ENCODE data around the gene COL5A1.

COL5A1 gene

DNA sequence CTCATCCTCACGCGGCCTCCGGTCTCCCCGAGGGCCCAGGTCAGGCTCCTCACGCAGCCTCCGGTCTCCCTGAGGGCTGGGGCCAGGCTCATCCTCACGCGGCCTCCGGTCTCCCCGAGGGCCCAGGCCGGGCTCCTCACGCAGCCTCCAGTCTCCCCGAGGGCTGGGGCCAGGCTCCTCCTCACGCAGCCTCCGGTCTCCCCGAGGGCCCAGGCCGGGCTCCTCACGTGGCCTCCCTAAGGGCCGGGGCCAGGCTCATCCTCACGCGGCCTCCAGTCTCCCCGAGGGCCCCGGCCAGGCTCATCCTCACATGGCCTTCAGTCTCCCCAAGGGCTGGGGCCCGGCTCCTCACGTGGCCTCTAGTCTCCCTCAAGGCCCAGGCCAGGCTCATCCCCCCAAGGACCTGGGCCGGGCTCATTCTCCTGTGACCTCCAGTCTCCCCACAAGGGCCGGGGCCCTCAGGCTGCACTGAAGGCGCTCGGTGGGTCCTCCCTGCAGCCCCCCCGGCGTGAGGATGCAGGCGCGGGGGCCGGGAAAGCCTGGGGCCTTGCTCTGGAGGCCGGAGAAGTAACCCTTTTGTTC, 187.8 kb downstream of the COL5A1 start:
- TF ChIP-seq, protein P1, sequence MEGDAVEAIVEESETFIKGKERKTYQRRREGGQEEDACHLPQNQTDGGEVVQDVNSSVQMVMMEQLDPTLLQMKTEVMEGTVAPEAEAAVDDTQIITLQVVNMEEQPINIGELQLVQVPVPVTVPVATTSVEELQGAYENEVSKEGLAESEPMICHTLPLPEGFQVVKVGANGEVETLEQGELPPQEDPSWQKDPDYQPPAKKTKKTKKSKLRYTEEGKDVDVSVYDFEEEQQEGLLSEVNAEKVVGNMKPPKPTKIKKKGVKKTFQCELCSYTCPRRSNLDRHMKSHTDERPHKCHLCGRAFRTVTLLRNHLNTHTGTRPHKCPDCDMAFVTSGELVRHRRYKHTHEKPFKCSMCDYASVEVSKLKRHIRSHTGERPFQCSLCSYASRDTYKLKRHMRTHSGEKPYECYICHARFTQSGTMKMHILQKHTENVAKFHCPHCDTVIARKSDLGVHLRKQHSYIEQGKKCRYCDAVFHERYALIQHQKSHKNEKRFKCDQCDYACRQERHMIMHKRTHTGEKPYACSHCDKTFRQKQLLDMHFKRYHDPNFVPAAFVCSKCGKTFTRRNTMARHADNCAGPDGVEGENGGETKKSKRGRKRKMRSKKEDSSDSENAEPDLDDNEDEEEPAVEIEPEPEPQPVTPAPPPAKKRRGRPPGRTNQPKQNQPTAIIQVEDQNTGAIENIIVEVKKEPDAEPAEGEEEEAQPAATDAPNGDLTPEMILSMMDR (IDR thresholded peaks at IDR 0.05; ENCODE audit: low read depth, low read length, missing control alignments) = no peak
- H3K4me3 ChIP-seq (ENCODE audit: low read depth, low read length) = no peak overlapping the region
- DNase-seq (ENCODE audit: low read depth) = no peak

GRCh38 chr9:134830126-134830525, 188.5 kb downstream of the COL5A1 start:
- no peak overlapping the region for H3K4me3 ChIP-seq (ENCODE audit: low read depth, low read length)
- no peak for DNase-seq (ENCODE audit: low read depth)
- TF ChIP-seq, protein P1 (IDR thresholded peaks at IDR 0.05; ENCODE audit: low read depth, low read length, missing control alignments) = no peak

DNA sequence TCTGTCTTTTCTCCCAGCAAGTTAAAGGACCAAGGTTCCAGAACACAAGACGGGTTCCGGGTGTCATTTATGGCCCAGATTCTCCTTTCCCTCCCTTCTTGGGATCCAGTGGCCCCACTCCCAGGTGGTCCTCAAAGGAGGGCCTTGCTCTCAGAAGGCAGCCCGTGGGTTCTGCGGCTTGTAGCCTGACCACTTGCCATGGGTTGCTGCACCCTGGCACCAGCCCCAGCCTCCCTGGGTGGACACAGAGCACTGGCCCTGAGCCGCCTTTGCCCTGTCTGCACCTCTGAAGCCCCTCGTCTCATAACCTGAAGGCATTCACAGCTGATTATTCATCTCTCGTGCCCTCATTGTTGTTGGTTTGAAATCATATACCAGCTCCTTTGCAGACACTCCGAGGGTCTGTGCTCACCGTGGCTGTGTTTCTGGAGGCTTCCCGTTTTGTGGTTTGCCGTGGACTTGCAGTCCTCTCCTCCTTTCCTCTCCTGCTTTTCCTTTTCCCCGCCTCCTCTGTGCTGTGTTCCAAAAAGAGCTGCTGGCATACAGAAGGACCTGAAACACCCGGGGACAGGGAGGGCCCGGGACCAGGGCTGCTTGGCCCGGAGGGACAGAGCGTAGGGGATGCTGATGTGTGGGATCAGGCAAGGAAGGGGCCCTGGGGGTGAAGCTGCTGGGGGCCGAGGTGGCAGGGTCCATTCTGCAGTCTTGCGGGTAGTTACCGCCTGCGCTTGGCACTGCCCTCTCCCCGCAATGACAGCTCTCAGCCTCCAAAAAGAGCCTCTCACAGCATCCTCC, 189.5 kb downstream of the COL5A1 start:
- no peak overlapping the region for H3K4me3 ChIP-seq (ENCODE audit: low read depth, low read length)
- TF ChIP-seq, protein P1 (IDR thresholded peaks at IDR 0.05; ENCODE audit: low read depth, low read length, missing control alignments) = no peak

GRCh38 chr9:134832471-134832870, 190.9 kb downstream of the COL5A1 start:
- TF ChIP-seq, protein P1 (IDR thresholded peaks at IDR 0.05; ENCODE audit: low read depth, low read length, missing control alignments) = no peak
- DNase-seq (ENCODE audit: low read depth) = no peak
- H3K4me3 ChIP-seq (ENCODE audit: low read depth, low read length) = no peak overlapping the region

More for the DNA sequence above, 189.5 kb downstream of the COL5A1 start:
- no peak for DNase-seq (ENCODE audit: low read depth)

GRCh38 chr9:134833294-134833880, 191.8 kb downstream of the COL5A1 start:
- H3K4me3 ChIP-seq (ENCODE audit: low read depth, low read length) = no peak overlapping the region
- DNase-seq (ENCODE audit: low read depth) = no peak
- TF ChIP-seq, protein P1 (IDR thresholded peaks at IDR 0.05; ENCODE audit: low read depth, low read length, missing control alignments) = no peak

GRCh38 chr9:134834217-134834956, 192.8 kb downstream of the COL5A1 start:
- H3K4me3 ChIP-seq (ENCODE audit: low read depth, low read length) = no peak overlapping the region
- TF ChIP-seq, protein P1 (IDR thresholded peaks at IDR 0.05; ENCODE audit: low read depth, low read length, missing control alignments) = no peak
- DNase-seq (ENCODE audit: low read depth) = no peak

Data from GM12864 (cell line).